ENCODE data around the gene STMN3. TPM values are rescaled to one million over a fixed set of nuclear protein-coding genes. Genes with fewer than 3 reads are reported as not detected.

Gene STMN3
- total and polyA plus RNA-seq, 2 of the 8 experiments (the other 6 are each of a cell fraction or from before 2014, with no cell fraction given): 51.5 to 63.1 TPM

GRCh38 chr20:63659370-63659769, 6.1 kb upstream of the STMN3 start:
- Histone ChIP-seq H4K5ac (ENCODE audit: insufficient read length, low read depth, low read length) (no peak overlapping the region), H2BK15ac (ENCODE audit: low read length) (no peak overlapping the region), H3K23me2 (ENCODE audit: low read depth, low read length) (peaks cover 9% of the 10 kb centered on the region), H3K9ac (replicated peaks in 1 of 4; ENCODE audit: extremely low read depth in 1 of 4, low read depth in 3 of 4, low read length in 3 of 4) (peak overlapping the region in 1 of 4 experiments; percentile 44; a peak in 1 of 7 replicates), H3K4me3 (ENCODE audit: extremely low read depth in 1 of 4, insufficient read depth in 2 of 4, low read depth in 3 of 4, low read length in 4 of 4) (peak overlapping the region; percentile 75 to 96 (median 84); a peak in 7 of 8 replicates), H3K79me2 (ENCODE audit: control insufficient read depth in 1 of 2, insufficient read depth in 2 of 2, low read length in 2 of 2) (peaks cover 0 to 9% of the 10 kb centered on the region in 2 experiments; a peak in 1 of 4 replicates), H3K14ac (ENCODE audit: insufficient read length) (no peak overlapping the region), H2BK120ac (replicated peaks; ENCODE audit: low read depth, low read length) (no peak overlapping the region), H2AFZ (ENCODE audit: low read length) (no peak overlapping the region), H3K27ac (ENCODE audit: low read depth, low read length) (no peak overlapping the region), H3K4me1 (replicated peaks in 1 of 4; ENCODE audit: control insufficient read depth in 3 of 4, insufficient read depth in 4 of 4, low read length in 3 of 4) (peaks cover 0 to 12% (median 10%) of the 10 kb centered on the region in 4 experiments; a peak in 6 of 7 replicates), H4K20me1 (replicated peaks in 1 of 2; ENCODE audit: control insufficient read depth in 1 of 2, insufficient read depth in 2 of 2, low read length in 2 of 2) (peaks cover 5 to 8% of the 10 kb centered on the region in 2 experiments), H3K9me3 (ENCODE audit: insufficient read depth in 2 of 2, low read depth in 1 of 2, low read length in 1 of 2) (no peaks in the 10 kb centered on the region), H3K36me3 (ENCODE audit: control insufficient read depth in 2 of 4, insufficient read depth in 4 of 4, low read length in 3 of 4) (peaks cover 0 to 15% (median 4%) of the 10 kb centered on the region in 4 experiments; a peak in 4 of 8 replicates), H3K23ac (ENCODE audit: insufficient read length) (no peak overlapping the region), H4K91ac (replicated peaks; ENCODE audit: insufficient read length, low read length) (no peak overlapping the region), H4K8ac (ENCODE audit: extremely low read depth, insufficient read depth, low read length) (no peak overlapping the region; the same call in 1 of the 2 replicates), H2BK20ac (ENCODE audit: low read length) (no peak overlapping the region), H3K27me3 (replicated peaks in 1 of 4; ENCODE audit: control insufficient read depth in 3 of 4, extremely low read depth in 1 of 4, insufficient read depth in 3 of 4, low read length in 3 of 4) (no peaks in the 10 kb centered on the region), H3K4ac (replicated peaks; ENCODE audit: insufficient read length, low read depth, low read length) (no peak overlapping the region), H3K79me1 (ENCODE audit: low read depth, low read length) (no peaks in the 10 kb centered on the region; the same call in 1 of the 2 replicates), H2BK12ac (ENCODE audit: low read depth, low read length) (0 out of 2 replicates have a peak overlapping the region, but pooled peaks have one; percentile 27), H3K18ac (ENCODE audit: extremely low read depth, low read length) (no peak overlapping the region), H3K4me2 (ENCODE audit: insufficient read depth in 1 of 2, low read depth in 2 of 2, low read length in 2 of 2) (peak overlapping the region; percentile 76 to 81), H2BK5ac (ENCODE audit: low read depth, low read length) (no peak overlapping the region; the same call in 1 of the 2 replicates), H2AK5ac (ENCODE audit: low read depth, low read length) (no peak overlapping the region), H3K56ac (replicated peaks; ENCODE audit: insufficient read length, low read depth, low read length) (no peak overlapping the region)
- WGBS, 2 experiments (ENCODE audit: extremely low coverage in 1 of 2, insufficient coverage in 1 of 2, insufficient read length in 1 of 2, insufficient replicate concordance in 2 of 2, low coverage in 1 of 2, low lambda C conversion rate in 2 of 2, missing lambda C conversion rate in 1 of 2): 75% methylated on average over 13 of the region's 13 CpGs; no CpG with 5 or more reads in 1 of the 2 experiments
- DNase-seq (ENCODE audit: low read depth in 1 of 2, low spot score in 2 of 2) (no peak), FAIRE-seq (no peak)
- CTCF ChIA-PET (ENCODE audit: partially characterized antibody): no interaction called here
- POLR2A ChIA-PET (ENCODE audit: partially characterized antibody): interaction anchor here (1.3 to 1.5 kb wide), 4 partner anchors 37 to 199 kb away, joined by 3 to 10 read pairs (median 4); partner anchors contain the start of gene TNFRSF6B
- TF ChIP-seq CBX8 (IDR thresholded peaks at IDR 0.05; ENCODE audit: borderline replicate concordance, low read depth, low read length) (no peak), SP2 (IDR thresholded peaks at IDR 0.05; ENCODE audit: low read length) (no peak)

All from H1 (cell line).